ENCODE measurements around the gene RHOH.

The RHOH gene

GRCh38 chr4:40295572-40295971 is 98.7 kb downstream of the RHOH start:
- DNase-seq (ENCODE audit: low read depth), result no peak

Data from EH (cell line).